HuH-7.5 (cell line): ENCODE results near the gene MPND.

Source experiments
- DNase-seq: peaks from one replicate; pipeline ENCODE4 v3.0.0; 2011; ENCODE audit warnings: low spot score

The MPND gene, protein sequence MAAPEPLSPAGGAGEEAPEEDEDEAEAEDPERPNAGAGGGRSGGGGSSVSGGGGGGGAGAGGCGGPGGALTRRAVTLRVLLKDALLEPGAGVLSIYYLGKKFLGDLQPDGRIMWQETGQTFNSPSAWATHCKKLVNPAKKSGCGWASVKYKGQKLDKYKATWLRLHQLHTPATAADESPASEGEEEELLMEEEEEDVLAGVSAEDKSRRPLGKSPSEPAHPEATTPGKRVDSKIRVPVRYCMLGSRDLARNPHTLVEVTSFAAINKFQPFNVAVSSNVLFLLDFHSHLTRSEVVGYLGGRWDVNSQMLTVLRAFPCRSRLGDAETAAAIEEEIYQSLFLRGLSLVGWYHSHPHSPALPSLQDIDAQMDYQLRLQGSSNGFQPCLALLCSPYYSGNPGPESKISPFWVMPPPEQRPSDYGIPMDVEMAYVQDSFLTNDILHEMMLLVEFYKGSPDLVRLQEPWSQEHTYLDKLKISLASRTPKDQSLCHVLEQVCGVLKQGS

DNA sequence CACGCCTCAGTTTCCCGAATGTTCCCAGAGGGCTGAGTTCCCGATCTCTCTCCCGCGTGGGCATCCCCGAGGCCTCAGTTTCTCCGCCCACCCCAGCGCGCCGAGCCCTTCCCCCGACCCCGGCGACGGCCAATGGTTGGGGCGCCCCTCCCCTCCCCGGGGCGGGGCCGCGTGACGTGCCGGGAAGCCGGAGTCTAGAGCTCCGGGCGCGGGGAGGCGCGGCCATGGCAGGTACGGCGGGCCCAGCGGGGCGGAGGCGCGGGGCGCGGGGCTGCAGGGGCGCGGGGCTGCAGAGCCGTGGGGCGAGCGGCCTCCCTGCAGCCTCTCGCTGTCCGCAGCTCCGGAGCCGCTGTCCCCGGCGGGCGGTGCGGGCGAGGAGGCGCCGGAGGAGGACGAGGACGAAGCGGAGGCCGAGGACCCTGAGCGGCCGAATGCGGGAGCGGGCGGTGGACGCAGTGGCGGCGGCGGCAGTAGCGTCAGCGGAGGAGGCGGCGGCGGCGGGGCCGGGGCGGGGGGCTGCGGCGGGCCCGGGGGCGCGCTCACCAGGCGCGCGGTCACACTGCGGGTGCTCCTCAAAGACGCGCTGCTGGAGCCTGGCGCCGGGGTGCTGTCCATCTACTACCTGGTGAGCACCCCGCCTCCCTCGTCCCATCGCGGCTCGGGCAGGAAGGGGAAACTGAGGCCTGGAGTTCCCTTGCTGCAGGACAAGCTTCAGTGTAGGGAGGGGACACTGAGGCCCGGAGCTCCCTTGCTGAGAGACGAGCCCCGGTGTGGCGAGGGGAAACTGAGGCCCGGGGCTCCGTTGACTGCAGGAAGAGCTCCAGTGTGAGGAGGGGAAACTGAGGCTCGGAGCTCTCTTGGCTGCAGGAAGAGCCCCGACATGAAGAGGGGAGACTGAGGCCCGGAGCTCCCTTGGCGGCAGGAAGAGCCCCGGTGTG, at the start of gene MPND:
Gene MPND (plus strand): TSS at position 193 of the 938 bp plus-strand sequence. CDS start 32 bp downstream, at position 225.
- peak; percentile 83 for DNase-seq

DNA sequence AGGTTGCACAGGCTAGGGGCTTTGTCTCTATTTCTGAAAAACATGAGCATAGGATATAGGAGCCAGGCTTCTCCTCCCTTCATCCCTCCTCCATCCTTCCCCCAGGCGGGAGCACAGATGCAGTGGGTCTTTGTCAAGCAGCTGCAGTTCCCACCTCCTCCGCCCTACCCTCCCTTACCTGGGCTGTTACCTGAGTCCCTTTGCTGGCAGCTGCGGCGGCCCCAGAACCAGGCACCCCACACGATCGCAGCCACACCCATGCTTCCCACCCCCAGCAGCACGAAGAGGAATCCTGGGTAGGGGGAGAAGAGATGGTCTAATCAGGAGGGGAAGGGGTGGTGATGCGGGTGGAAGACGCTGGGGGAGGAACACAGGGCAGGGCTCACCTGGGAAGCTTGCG, 49.0 kb upstream of the MPND start:
- DNase-seq: no peak

DNA sequence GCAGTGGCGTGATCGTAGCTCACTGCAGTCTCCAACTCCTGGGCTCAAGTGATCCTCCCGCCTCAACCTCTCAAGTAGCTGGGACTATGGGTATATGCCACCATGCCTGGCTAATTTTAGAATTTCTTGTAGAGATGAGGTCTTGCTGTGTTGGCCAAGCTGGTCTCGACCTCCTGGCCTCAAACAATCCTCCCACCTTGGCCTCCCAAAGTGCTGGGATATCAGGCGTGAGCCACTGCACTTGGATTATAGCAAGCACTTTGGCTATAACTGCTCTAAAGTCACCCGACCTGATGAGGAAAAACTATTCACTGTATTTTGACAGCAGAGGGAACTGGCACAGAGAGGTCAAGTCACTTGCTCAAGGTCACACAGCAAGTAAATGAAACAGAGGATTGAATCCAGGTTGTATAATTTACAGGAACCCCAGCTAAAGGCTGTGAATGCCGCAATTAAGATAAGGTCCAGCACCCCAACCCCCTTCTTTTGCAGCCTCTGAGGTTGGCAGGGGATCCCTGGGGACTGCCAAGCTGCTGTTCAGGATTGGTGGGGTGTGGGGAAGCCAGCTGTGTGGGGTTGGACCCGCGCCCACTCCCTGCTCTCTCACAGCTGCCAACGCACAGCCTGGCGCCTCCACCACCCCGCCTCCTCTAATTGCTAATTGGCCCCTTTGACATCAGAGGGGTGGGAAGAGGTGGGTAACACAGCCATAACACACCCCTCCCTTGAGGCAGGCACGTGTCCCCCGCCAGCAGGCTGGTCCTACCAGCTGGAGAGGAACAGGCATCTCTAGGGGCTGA, 47.2 kb upstream of the MPND start:
- DNase-seq: no peak

DNA sequence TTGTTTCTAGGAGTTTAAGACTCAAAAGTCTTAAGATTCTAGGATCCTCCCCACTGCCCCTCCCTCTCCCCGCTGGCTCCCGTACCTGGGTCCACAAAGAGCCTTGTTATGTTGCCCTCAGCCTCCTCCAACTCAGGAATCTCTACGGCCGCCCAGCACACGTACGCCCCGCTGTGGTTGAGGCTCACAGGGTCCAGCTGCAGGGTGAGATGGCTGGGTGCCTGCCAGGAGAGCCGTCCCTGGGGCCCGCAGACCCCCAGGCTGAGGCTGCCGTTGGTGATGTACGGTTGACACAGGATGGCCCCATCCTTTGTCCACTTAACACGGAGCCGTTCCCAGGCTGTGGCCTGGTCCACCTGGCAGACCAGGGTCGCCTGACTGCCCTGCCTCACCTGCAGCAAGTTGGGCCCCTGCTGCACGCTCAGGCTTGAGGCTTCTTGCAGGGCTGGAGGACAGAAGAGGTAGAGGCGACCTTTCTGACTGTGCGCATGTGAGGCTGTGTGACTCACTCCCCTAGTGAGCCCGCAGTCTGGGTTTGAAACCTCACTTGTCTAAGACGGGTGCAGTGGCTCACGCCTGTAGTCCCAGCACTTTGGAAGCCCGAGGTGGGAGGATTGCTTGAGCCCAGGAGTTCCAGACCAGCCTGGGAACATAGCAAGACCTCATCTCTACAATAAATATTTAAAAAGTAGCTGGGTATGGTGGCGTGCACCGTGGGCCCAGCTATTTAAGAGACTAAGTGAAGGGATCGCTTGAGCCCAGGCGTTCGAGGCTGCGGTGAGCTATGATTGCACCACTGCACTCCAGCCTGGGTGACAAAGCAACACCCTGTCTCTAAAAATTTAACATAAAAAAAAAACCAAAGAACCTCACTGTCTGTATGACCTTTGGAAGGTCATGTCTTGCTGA, 45.2 kb upstream of the MPND start:
- DNase-seq: no peak

DNA sequence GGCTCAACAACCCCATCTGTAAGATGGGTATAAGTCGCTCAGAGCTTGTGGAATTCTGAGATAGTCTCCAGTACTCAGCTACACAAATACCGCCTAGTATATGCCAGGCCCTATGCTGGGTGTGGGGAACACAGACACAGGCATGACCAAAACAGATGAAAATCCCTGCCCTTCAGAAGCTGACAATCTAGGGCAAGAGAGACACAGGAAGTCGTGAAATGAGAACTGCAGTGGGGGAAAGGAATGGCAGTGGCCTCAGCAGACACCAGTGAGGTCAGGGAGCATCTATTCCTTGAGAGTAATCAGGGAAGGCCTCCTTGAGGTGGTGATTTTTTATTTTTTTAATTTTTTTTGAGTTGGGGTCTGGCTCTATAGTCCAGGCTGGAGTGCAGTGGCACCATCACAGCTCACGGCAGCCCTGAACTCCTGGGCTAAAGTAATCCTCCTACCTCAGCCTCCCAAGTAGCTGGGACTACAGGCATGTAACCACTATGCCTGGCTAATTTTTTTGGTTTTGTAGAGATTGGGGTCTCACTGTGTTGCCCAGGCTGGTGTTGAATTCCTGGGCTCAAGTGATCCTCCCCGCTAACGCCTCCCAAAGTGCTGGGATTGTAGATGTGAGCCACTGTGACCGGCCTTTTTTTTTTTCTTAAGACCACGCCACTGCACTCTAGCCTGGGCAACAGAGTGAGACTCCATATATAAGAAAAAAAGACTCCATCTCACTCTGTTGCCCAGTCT, 44.4 kb upstream of the MPND start:
- DNase-seq: no peak

DNA sequence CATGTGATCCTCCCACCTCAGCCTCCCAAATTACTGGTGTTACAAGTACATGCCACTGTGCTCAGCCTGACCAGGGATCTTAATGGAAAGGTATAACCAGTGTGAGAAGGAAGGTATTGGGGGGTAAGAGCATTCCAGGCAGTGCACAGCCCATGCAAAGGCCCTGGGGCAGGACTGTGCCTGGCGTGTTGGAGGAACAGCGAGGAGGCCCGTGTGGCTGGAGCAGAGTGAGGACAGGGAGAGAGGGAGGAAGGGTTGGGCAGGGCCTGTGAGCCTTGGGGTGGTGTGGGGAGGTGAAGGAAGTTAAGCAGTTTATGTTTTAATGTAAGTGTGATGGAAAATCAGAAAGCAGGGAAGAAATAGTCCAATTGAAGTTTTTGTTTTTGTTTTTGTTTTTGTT, 42.8 kb upstream of the MPND start:
- DNase-seq: no peak

DNA sequence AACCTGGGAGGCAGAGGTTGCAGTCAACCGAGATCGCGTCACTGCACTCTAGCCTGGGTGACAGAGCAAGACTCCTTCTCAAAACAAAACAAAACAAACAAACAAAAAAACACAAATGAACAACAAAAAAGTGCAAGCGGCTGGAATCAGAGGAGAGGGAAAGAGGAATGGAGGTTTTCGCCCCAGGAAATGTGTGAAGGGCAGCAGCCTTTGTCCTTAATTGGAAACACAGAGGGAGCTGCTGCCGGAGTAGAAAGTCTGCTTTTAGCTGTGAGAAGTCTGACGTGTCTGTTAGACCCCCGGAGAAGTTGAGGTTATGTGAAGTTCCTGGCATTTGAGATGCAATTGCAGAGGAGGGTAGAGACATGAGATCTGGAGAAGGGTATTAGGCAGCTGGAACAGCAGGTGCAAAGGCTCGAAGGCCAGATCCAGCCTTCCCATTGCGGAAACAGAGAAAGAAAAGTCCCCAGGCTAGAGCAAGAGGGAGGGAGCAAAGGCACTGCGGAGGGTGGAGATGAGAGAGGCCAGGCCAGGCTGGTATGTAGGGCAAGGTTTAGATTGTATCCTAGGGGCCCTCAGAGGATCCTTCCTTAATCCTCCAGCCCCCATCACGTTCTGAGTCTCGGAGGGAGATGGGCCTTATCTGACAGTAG, 41.6 kb upstream of the MPND start:
- no peak for DNase-seq

DNA sequence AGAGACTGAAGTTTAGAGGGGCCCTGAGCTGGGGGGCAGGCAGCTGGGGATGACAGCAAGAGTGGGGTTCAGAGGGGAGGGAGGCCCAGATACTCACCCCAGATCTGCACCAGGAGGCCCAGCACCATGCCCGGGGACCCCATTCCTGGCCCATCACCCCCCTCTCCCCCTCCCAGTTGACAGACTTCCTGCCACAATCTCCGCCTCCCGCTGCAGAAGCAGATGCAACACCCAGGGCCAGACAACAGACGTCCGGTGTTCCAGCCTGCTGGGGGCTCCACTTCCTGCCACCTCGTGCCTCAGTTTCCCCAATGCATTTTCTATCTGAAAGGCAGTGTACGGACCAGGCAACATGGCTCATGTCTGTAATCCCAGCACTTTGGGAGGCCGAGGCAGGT, 41.1 kb upstream of the MPND start, which contains the start of gene TMIGD2:
Gene TMIGD2 (minus strand): TSS at position 147 of the 398 bp plus-strand sequence. CDS start 4 bp downstream, at position 143.
- DNase-seq: no peak

DNA sequence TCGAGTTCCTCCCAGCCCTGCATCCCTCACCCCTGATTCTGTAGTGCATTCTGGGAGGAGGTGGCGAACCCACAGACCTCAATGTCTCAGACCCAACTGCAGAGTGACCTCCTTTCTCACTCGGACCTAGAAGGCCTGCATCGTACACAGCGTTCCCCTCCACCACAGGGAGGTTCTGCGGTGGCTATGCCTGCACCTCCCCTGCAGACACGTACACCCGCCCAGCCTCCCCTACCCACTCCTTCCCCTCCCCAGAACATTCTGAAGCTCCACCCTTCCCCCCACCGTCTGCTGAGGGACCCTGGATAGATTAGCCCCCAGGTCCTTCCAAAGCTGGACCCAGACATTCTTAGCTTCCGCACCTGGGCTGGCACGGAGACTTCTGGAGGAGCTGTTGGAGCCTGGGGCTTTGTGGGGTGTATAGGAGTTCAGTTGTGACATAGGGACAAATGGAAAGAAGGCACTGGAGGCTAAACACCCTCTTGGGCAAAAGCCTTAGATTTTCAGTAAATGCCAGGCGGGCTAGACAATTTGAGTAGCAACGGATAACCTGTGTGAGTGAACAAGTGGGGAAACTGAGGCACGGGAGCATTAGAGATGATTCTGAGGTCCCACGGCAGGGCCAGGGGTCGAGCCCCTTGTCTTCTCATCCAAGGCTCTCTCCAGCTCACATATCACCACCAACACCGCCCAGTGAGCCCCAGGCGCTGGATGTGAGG, 39.4 kb upstream of the MPND start:
- no peak for DNase-seq

DNA sequence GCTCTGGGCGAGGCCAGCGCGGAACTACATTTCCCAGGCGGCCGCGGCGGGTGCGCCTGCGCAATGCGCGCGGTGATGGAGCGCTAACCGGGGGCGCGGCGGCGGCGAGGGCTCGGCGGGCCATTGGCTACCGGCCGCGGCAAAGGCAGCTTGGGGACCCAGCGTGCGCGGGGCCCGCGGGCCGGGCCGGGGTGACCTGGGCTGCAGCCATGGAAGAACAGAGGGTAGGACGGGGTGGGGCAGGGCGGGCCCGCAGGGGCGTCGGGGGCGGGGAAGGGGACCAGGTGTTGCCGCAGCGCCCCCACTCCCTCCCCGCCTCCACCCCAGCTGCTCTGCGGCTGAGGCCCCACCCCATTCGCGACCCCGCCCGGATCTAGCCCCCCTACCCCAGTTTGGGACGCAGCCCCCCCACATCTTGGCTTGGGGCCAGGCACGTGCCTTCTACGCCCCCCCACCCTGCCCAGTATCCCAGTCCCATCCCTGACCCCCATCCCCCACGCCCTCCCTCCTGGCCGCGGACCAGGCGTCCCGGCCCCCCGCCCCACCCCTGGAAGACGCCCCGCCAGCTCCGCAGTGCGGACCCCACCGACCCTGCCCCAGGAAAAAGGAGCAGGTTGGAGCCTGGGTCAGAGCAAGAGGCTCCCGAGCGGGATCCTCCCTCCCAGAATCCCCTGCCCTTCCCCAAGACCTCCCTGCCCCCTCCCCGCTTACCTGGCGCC, 38.7 kb upstream of the MPND start, which contains the start of gene FSD1:
Gene FSD1 (plus strand): TSS at position 61 of the 719 bp plus-strand sequence. CDS start 149 bp downstream, at position 210.
- DNase-seq: peak; percentile 53

DNA sequence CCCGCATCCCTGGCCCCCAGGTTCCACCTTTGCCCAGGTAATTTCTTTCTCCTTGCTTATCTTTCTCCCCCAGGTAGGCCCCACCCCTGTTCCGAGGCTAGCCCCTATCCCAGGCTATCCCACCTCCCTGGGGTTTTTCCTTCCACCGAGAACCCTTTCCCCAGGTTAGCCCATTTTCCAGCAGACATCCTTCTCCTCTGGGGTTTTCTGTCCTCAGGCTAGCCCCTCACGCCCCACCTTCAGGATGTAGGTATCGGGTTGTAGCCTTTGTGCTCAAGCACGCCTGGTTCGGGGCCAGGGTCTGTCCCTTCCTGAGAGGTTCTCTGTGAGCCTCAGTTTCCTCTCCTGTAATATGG, 38.1 kb upstream of the MPND start:
- no peak for DNase-seq

DNA sequence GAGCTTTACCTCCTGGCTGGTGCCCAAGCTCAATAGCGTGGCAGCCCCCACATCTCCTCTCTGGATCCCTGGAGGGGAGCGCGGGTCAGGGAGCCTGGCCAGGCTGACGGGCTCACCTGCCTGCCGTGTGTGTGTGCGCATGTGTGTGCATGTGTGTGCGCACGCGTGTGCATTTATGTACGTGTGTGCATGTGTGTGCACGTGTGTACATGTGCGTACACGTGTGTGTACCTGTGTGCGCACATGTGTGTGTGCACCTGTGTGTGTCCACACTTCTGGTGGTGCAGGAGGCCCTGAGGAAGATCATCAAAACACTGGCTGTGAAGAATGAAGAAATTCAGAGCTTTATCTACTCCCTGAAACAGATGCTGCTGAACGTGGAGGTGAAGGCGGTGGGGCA, 37.7 kb upstream of the MPND start:
- DNase-seq: no peak

DNA sequence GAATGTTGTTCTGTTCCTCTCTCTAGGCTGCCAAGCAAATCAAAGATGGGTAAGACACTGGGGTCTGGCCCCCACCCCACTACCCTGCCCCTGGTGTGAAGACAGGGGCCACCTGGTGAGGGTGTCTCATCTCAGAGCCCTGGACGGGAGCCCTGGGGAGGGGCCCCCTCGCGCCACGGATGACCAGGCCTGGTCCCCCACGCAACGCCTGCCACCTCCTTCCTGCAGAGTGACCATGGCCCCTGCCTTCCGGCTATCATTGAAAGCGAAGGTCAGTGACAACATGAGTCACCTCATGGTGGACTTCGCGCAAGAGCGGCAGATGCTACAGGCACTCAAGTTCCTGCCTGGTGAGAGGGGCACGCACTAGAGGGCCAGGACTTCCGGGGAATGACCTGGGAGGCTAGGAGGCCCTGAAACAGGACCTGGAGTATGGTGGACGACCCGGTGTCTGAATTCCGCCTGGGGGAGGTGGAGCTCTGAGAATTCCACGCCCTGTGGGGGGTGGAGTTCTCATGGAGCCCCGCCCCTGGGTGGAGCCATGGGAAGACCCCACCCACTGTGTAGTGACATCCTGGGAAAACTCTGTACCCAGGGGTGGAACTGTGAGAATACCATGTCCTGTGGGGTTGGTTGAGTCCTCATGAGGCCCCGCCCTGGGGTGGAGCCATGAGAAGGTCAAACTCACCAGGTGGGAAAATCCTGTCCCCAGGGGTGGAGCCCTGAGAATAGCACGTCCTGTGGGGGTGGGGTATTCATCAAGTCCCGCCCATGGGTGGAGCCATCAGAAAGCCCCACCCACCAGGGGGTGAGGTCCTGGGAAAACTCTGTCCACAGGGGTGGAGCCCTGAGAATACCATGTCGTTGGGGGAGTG, 32.9 kb upstream of the MPND start:
- no peak for DNase-seq

DNA sequence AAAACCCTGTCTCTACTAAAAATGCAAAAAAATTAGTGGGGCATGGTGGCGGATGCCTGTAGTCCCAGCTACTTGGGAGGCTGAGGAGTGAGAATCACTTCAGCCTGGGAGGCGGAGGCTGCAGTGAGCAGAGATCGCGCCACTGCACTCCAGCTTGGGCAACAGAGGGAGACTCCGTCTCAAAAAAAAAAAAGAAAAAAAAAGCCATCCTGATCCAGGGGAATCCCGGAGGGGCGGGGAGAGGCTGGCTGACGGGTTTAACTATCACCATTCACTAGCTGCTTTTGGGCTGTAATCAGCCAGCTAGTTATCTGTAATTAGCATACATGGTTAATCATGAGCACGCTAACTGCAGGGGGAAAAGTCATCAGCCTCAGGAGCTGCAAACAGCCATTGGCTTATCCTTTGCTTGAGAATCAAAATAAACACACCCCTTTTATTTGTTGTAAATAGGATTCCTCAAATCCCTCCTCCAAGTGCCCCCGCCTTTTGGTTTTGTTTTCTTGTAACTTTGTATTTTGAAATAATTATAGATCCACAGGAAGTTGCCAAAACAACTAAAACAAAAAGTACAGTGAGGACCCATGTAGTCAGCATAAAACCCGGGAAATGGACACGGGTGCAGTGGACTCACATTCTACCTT, 29.4 kb upstream of the MPND start:
- no peak for DNase-seq

DNA sequence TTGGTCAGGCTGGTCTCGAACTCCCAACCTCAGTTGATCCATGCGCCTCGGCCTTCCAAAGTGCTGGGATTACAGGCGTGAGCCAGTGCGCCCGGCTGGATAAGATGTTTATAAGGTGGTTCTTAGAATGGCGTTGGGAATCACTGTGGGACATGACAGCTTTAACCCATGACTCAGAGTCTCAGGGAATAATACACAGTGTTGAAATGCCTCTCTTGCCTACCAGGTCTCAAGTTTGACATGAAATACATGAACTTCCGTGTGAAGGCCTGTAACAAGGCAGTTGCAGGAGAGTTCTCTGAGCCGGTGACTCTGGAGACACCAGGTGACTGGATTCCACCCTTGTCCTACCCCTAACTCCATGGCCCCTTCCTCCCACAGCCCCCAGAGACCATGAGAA, 26.4 kb upstream of the MPND start:
- no peak for DNase-seq

DNA sequence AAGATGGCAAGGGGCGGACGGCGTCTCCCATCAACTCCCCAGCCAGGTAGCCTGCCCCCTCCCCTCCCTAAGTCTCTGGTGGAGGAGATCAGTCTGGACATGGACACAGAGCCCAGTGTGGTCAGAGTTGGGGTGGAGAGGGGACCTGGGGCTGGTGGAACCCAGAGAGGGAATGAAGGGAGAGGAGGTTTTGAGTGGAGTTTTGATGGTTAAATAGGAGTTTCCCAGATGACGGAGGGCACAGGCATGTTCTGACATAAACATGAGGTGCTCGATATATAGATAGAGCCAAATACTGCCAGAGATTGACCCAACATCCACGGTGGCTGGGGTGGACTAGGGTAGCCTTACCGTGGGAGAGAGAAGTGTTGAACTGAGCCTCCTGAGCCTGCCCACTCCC, 24.9 kb upstream of the MPND start:
- no peak for DNase-seq
